NCI-H1694 treated with DMSO at 0.1 percent for 48 hours (cell line): Measurements from ENCODE around the gene CLDN6.

ENCODE experiments used
- DNase-seq: peaks from one replicate; lab custom pipeline; 2025; lab: John Stamatoyannopoulos, UW

CLDN6 gene

DNA sequence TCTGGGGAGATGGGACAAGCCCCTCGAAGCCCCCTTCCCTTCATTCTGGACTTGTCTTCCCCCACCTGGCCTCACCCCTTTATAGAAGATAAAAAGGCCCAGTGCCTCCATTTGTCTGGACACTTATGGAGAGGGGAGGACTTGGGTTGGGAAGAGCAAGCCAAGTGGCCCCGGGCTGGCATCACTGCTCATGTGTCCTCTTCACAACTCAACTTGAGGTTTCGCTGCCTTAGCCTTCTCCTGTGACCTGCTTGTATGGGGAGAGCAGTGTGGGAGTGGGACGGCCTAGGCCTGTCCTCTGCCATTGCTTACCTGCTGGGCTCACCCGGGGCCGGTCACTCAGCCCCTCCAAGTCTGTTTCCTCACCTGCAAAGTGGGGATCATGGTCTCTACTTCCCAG is 47.4 kb downstream of the CLDN6 start:
- DNase-seq: no peak

GRCh38 chr16:2969545-2970521 is 48.1 kb downstream of the CLDN6 start:
- peak; percentile 34 for DNase-seq

GRCh38 chr16:2968738-2969544 is 49.0 kb downstream of the CLDN6 start, which contains the start of gene PAQR4:
PAQR4 (plus strand) TSS chr16:2969348; CDS start chr16:2969675, 327 bp downstream.
- peak; percentile 75 for DNase-seq

DNA sequence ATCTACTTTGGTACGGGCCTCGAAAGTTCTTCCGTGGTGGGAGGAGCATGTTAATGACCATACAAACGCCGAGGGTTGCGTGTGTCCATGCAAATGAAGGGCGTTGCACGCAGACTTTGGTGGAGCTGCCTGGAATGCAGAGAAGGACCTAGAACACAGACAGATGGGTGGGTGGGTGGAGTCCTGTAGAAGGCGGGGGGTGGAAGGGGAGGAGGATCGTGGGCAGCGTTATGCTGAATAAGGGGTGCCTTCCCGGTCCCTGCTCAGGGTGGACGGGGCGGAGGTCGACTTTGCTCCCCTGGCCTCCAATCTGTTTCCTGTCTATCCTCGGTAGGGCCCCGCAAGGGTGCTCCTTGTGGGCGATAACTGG is 49.6 kb downstream of the CLDN6 start:
- peak; percentile 24 for DNase-seq

GRCh38 chr16:2967721-2968161 is 50.2 kb downstream of the CLDN6 start:
- no peak for DNase-seq

- no peak for DNase-seq
These were observed 50.8 kb downstream of the CLDN6 start for GRCh38 chr16:2967211-2967631.

- DNase-seq: no peak
These were observed 51.2 kb downstream of the CLDN6 start for GRCh38 chr16:2966808-2967191.

DNA sequence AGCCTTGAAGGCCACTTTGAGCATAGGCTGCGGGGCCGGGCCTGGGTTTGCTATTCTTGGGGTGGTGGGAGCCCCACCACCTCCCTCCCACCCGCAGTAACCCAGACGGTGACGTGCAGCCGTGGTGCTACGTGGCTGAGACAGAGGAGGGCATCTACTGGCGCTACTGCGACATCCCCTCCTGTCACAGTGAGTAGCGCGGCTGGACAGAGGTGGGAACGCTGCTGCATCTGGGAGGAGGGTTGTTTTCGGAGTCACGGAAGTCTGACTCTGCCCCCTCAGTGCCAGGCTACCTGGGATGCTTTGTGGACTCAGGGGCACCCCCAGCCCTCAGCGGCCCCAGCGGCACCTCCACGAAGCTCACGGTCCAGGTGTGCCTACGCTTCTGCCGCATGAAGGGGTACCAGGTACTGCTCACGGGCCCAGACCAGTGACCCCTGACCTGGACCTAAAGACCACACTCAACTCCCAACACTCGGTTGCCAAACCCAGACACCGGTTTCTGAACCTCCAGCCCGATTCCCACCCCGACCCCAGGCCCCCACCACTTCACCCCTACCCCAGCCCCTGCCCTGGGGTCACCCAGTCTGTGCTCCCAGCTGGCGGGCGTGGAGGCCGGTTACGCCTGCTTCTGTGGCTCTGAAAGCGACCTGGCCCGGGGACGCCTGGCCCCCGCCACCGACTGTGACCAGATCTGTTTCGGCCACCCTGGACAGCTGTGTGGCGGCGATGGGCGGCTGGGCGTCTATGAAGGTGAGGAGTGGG is 51.8 kb downstream of the CLDN6 start:
- no peak for DNase-seq
